DMS79 treated with DMSO at 0.1 percent for 48 hours (cell line): ENCODE data around the gene ACSL3.
"Not testable (repeated sequence)": the region's sequence is repeated elsewhere in the genome, so short reads cannot be mapped to it uniquely, and the experiment has no call there.

ENCODE experiments used
- DNase-seq: peaks from one replicate; lab custom pipeline; 2025; lab: John Stamatoyannopoulos, UW

The ACSL3 gene

GRCh38 chr2:222976521-222977061 is 115.8 kb downstream of the ACSL3 start:
- DNase-seq: no peak

DNA sequence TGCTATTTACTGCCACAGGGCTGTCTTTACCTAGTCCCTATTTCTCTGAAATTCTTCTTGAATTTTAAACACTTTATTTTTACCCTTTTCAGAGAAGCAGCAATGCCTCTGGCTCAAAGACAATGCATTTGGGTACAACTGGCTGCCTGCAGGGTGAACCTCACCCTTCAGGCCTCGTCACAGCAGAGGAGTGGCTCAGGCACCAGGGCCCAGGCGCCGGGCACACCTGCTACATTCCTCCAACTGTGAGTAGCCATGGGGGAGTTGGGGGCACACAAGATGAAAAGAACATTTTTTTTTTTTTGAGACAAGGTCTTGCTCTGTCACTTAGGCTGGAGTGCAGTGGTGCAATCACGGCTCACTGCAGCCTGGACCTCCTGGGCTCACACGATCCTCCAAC is 116.3 kb downstream of the ACSL3 start:
- no peak for DNase-seq

DNA sequence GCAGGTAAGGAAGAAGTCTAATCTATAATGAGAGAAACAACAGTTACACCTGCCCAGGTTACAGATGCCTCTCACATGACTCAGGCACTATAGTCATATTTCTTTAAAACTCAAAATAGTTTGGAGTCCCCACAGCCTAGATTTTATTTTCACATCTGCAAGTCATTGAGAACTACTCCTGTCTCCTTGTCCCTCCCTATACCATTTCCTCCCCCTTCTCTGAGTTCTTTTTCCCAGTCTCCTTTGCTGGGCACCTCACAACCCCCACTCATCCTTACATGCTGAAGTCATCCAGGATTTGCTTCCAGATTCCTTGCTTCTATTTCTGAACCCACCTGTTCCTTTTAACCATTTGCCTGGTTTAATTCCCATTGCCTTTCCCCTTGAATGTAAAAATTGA is 118.0 kb downstream of the ACSL3 start:
- no peak for DNase-seq

DNA sequence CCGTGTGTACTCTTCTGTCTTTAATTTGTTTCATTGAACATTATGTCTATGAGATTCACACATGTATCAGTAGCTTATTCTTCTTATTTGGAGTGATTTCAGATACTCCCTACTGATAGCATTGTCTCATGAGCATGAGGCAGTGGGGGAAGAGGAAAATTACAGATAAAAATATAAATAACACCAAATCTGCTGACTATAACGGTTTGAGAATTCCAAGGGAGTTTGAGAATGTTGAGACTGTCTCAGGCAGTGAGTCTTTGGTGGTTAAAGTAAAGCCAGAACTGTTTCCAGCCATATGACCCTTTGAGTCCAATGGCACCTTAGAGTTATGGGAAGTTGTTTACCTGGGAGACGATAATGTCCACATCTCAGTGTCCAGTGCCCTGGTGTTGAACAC is 118.6 kb downstream of the ACSL3 start:
- DNase-seq: no peak

GRCh38 chr2:222982010-222982908 is 121.4 kb downstream of the ACSL3 start:
- DNase-seq: peak; percentile 28

- no peak for DNase-seq
These were observed 122.1 kb downstream of the ACSL3 start for GRCh38 chr2:222982909-222983265.

DNA sequence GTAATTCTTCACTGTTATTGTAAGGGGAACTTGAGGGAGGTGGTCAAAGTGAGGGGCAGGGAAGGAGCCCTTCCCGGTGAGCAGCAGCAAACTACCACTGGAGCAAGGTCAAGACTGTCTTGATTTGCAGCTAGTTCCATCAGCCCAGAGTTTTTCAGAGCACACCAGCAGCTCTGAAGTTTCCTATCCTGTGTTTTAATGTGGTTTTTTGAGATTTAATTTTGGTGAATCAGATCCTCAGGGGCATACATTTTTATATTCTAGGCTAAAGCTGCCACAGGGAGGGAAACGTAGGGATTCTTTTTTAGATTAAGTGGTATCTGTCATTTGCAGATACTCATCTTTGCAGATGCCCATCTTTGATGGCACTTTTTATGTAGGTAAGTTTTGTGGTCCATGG is 124.1 kb downstream of the ACSL3 start:
- DNase-seq: no peak

DNA sequence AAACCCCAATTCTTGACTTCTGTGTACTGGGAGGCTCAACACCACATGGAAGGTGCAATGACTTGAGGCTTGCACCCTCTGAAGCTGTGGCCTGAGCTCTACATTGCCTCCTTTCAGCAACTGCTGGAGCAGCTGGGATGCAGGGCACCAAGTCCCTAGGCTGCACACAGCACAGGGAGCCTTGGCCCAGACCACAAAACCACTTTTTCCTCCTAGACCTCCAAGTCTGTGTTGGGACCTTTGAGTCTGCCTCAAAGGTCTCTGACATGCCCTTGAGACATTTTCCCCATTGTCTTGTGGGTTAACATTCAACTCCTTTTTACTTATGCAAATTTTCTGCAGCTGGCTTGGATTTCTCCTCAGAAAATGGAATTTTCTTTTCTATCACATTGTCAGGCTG is 128.6 kb downstream of the ACSL3 start:
- DNase-seq: no peak

GRCh38 chr2:222990206-222990605 is 129.4 kb downstream of the ACSL3 start:
- not testable (repeated sequence) for DNase-seq

DNA sequence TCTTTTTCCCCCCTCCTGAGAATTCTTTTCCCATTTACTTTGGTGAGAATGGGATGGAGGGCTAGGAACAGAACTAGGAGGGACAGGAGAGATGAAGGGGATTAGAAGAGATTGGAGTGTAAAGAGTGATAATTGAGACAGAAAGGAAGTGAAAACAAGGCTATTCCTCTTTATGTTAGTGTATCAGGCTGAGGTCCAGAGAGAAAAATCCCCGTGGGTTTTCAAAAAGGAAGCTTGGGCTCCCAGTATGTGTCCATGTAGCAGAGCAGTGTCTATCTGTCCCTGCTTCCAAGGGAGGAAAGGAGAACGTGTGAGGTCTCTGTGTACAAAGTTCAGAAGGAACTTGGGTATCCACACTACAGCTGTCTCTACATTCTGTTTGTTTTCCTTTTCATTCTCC is 131.3 kb downstream of the ACSL3 start:
- DNase-seq: no peak
